Esophagus squamous epithelium (tissue), 4 donors: ENCODE data around the gene KLHDC8A.

ENCODE experiments used
- POLR2A ChIP-seq, 4 donors: fragments of 450-650 bp; IDR thresholded peaks; one replicate each; pipeline ENCODE4 v1.6.1; 2017; ENCODE audit warnings: antibody characterized with exemption in 4 of 4, mild to moderate bottlenecking in 4 of 4, moderate library complexity in 3 of 4
- TF ChIP-seq, protein P1 (sequence below), 6 experiments: fragments of 450-650 bp in 4 of 6; fragments of 200-600 bp in 2 of 6; sonication (generic) in 2 of 6; IDR thresholded peaks; one replicate each; pipeline ENCODE4 v1.5.1; 2016 to 2019; ENCODE audit warnings: antibody characterized with exemption in 6 of 6, mild to moderate bottlenecking in 4 of 6, moderate library complexity in 4 of 6

DNA sequence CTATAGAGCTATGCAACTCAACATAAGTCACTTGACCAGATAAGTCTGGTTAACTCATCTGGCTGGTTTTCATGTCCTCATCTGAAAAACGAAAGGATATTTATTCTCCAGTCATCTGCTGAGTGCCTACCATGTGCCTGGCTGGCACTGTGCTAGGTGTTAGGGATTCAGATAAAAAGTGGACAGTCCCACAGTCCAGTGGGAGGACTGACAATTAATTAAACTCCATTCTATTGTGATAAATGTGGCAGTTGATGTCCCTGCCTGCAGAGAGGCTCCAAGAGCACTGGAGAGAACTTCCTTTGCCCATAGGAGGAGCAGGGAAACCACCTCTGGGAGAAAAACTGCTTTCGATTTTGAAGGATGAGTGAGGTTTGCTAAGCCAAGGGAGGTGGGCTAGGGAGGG, 40.6 kb downstream of the KLHDC8A start:
- TF ChIP-seq, protein P1, sequence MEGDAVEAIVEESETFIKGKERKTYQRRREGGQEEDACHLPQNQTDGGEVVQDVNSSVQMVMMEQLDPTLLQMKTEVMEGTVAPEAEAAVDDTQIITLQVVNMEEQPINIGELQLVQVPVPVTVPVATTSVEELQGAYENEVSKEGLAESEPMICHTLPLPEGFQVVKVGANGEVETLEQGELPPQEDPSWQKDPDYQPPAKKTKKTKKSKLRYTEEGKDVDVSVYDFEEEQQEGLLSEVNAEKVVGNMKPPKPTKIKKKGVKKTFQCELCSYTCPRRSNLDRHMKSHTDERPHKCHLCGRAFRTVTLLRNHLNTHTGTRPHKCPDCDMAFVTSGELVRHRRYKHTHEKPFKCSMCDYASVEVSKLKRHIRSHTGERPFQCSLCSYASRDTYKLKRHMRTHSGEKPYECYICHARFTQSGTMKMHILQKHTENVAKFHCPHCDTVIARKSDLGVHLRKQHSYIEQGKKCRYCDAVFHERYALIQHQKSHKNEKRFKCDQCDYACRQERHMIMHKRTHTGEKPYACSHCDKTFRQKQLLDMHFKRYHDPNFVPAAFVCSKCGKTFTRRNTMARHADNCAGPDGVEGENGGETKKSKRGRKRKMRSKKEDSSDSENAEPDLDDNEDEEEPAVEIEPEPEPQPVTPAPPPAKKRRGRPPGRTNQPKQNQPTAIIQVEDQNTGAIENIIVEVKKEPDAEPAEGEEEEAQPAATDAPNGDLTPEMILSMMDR (IDR thresholded peaks at IDR 0.05), result no peak
- no peak for TF ChIP-seq POLR2A (IDR thresholded peaks at IDR 0.05)
